DLD1 (cell line): ENCODE data around the gene RGS18.
"Not testable (repeated sequence)": the region's sequence is repeated elsewhere in the genome, so short reads cannot be mapped to it uniquely, and the experiment has no call there.

Source experiments
- in situ Hi-C: cut with HindIII; loops from 2 replicates; pipeline ENCODE4 v1.10.0; 2017; ENCODE audit warnings: low sequenced_read_pairs

RGS18 gene

GRCh38 chr1:192162376-192162775 lies 4.1 kb downstream of the RGS18 start:
- in situ Hi-C loops, result no loop called here

DNA sequence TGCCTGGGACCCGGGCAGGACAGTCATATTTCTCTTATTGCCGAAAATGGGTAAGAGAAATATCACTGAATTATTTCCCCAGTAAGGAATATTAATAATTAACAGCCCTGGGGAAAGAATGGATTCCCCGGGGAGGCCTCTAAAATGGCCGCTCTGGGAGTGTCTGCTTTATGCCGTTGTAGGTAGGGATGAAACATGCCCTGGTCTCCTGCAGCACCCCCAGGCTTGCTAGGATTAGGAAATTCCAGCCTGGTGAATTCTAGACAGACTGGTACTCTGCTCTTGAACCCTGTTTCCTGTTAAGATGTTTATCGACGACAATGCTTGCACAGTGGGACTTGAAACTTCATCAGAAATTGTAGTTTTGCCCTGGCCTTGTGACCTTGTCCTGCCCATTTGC lies 6.7 kb downstream of the RGS18 start:
- in situ Hi-C loops, result not testable (repeated sequence)

GRCh38 chr1:192167011-192167410 lies 8.7 kb downstream of the RGS18 start:
- in situ Hi-C loops, result no loop called here

DNA sequence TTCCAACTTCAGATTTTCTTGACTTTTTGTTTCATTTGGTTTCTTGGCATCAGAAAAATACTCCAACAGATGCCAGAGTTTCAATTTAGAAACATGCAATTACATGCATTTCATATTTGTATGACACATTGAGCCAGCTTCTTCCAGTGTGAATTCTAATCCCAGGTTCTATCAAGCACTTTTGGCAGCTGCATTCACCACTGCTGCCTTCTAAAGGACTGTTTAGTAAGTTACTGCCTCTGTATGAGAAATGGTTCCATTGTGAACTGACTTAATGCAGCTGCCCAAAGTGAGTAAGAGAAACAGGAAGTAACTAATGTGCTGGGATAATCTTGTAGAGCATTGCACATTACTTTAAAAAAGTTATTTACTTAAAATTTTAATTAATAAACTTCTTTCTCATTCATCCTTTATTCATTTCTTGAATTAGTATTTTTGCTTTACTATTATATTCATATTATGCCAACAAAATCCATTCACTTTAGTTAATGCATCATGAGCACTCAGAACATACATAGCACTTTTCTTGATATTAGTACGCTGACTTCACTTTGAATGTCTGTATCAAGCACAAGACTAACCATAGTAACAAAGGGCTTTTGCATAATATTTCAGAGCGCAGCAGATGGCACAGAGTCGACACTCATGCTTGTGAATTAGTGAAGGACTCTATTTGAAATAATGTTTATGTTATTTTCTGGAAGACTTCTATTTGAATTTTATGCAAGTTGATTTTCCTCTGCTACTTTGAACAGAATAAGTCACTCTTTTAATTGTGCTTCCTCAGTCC lies 9.8 kb downstream of the RGS18 start:
- in situ Hi-C loops, result no loop called here

DNA sequence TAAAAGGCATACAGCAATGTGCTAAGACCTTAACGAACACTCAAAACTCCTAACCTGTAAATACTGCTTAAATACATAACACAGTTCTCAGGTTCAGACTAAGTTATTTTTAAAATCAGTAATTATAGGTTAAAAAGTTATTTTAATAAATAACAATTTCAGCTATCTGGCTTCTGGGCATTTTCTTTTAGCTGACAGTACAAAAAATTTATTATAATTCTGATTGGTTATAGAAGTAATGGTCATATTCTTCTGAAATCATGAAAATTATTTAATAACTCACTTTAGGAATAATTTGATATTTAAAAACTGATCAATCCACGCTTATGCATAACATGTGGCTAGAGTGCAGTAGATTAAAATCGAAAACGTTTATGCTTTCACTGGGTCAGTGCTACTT lies 10.7 kb downstream of the RGS18 start:
- in situ Hi-C loops, result no loop called here

DNA sequence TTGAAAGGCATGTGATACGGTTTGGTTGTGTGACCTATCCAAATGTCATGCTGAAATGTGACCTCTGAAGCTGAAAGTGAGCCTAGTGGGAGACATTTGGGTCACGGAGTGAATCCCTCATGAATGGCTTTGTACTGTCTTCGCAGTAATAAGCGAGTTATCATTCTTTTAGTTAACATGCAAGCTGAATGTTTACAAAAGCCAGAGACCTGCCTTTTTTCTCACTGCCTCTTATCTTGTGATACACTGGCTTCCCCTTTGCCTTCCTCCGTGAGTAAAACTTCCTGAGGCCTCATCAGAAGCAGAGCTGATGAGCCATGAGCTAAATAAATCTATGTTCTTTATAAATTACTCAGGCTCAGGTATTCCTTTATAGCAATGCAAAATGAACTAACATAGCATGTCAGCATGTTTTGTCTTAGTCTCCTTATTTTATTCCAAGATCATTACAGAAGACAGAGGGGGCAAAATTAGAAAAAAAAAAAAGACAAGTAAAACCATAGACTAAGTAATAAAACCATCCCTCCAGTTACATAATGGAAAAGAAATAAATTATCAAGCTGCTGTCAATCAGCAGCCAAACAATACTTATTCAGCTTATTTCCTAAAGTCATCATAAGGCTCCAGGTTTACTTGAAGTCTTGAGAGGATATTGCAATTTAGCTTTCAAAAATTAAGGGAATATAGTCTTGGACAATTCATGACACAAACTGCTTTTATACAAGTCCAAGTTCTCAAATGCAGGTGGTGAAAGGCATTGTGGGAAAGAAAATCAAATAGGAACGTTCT lies 12.1 kb downstream of the RGS18 start:
- in situ Hi-C loops, result no loop called here

DNA sequence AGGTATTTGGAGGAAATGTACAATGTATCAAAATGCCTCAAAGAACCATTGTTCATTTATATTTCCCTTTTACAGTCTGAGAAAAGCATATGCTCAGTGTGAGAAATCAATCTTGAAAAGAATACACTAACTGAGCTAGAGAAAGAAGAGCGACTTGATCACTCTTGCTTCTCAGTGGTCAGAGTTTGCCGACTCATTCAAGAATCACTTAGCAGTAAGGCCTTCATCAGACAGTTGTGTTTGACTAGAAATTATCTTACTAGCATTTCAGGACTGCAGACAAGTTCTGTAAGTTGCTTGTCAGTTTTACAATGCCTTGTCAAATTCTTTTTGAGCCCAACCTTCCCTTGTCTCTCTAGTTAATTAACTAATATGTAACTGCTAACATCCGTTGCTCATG lies 12.9 kb downstream of the RGS18 start:
- in situ Hi-C loops, result no loop called here

DNA sequence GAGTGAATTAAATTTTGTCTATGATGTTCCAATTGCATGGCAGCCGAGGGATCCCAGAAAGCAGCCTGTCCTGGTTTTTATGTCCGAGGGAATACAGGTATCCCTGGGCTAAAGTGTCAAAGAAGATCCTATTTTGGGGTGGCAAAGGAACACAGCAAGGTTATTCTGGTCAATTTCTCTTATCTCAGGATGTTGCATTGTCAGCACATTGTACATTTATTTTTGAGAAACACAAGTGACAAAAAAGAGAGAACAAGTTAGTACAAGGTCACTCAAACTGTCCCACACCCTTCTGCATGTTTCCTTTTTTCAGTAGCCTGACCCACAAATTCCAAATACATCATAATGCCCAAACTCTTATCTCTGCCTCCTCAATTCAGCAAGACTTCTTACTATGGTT lies 17.7 kb downstream of the RGS18 start:
- in situ Hi-C loops, result no loop called here

- in situ Hi-C loops, result no loop called here
Measured at GRCh38 chr1:192183788-192184187, 25.5 kb downstream of the RGS18 start.

GRCh38 chr1:192186197-192186596 lies 27.9 kb downstream of the RGS18 start:
- in situ Hi-C loops, result no loop called here

- in situ Hi-C loops, result no loop called here
Measured at GRCh38 chr1:192190066-192190465, 31.8 kb downstream of the RGS18 start.

GRCh38 chr1:192201303-192201702 lies 43.0 kb downstream of the RGS18 start:
- in situ Hi-C loops, result no loop called here

DNA sequence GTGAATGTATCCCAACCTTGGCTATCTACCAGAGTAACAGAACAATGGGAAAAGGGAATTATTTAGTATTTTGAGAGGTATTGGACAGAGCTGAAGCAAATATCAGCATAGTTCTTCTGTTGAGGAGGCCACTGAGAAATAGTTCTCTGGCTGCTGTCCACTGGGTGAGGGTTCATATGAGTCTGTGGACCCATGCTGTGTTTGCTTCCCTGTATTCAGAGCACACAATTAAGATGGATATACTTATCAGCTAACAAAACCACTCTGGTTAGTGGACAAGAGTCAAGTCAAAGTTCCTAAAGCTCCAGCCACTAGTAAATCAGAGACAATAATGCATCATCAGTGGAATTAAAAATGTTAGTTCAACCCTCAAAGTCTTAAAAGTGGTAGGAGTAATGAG lies 66.1 kb downstream of the RGS18 start:
- in situ Hi-C loops, result no loop called here

- in situ Hi-C loops, result no loop called here
Measured at GRCh38 chr1:192224846-192225245, 66.6 kb downstream of the RGS18 start.

DNA sequence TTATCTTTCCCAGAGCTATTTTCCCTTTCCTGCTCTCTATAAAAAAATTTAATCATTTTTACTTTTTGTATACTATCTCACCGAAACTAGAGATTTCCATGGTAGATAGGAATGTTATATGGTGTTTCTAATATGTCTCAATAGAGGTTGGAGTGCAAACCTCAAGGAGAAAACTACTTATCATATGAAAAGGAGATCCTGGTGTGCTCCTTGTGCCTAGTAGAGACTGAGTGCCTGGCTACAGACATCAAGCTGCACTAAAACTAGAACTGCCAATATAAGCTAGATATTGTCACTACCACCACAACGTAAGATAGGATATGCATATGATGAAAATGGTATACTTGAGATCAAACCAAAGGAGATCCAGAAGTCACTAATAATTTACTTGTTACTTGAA lies 67.0 kb downstream of the RGS18 start:
- in situ Hi-C loops, result no loop called here

DNA sequence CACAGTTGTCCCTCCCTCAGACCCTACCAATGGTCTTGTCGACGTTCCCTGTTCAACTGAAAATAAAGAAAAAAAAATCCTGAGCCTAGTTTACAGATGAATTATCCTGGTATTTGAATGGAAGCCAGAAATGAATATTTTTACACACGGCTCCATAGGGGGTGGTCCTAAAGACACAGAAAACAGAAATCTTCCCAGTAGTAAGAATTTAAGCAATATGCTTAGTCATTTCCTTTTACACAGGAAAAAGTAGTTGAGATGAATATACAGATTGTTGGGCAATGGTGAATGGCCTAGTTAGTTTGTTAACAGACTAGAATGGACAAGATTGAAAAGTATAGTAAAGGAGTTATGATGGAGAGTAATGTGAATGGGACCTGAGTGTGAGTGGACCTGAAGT lies 67.4 kb downstream of the RGS18 start:
- in situ Hi-C loops, result no loop called here

GRCh38 chr1:192227330-192227729 lies 69.1 kb downstream of the RGS18 start:
- in situ Hi-C loops, result no loop called here

GRCh38 chr1:192227980-192228379 lies 69.7 kb downstream of the RGS18 start:
- in situ Hi-C loops, result not testable (repeated sequence)

DNA sequence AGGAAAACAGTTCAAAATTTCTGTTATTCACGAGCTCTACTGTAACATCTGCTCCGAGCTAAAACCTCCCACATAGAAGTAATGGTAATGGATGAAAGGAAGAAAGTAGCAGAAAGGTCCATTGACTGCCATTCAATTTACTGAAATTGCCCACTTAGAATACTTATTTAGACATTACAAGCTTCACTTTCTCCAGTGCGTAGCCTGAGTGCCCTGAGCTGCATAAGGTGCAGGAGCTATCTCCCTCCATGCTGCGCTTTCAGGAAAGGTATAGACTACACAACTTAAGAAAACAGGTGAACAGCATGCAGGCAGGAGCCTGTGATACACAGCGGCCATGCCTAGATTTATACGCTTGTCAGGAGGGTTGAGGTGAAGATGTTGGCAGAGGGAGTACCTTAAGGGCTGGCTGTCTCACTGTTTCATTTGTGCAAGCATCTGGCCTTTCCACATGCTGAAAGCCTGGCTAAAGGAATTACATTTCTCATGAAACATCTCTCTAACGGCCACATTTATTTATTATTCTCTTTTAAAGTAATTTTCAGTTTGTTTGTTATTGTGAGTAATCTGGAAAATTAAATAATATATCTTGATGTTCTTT lies 74.7 kb downstream of the RGS18 start:
- in situ Hi-C loops, result no loop called here

GRCh38 chr1:192235127-192235526 lies 76.9 kb downstream of the RGS18 start:
- in situ Hi-C loops, result no loop called here
